HG03066 (cell line): ENCODE measurements around the gene COX7A2L.
A peak's percentile ranks its signal among the peaks of the same experiment; 100 is the strongest.
"Not testable (repeated sequence)": the region's sequence is repeated elsewhere in the genome, so short reads cannot be mapped to it uniquely, and the experiment has no call there.

Source experiments
- ATAC-seq: cut with Tn5 transposase; IDR thresholded peaks from one replicate; pipeline ENCODE4 v1.9.1; 2021; ENCODE audit warnings: low read depth; ENCODE audit not compliant: unreplicated experiment

COX7A2L gene

GRCh38 chr2:42360890-42361727 lies at the start of gene COX7A2L:
TSS of gene COX7A2L (minus strand) at chr2:42361217. CDS start at chr2:42361161, 56 bp downstream.
- ATAC-seq, result peak; percentile 83

- ATAC-seq, result no peak
These were observed 47.0 kb upstream of the COX7A2L start for GRCh38 chr2:42408009-42408408.

- no peak for ATAC-seq
These were observed 46.5 kb upstream of the COX7A2L start for GRCh38 chr2:42407476-42407875.

GRCh38 chr2:42404676-42405075 lies 43.7 kb upstream of the COX7A2L start:
- no peak for ATAC-seq

- no peak for ATAC-seq
These were observed 40.8 kb upstream of the COX7A2L start for GRCh38 chr2:42401773-42402172.

- not testable (repeated sequence) for ATAC-seq
These were observed 37.0 kb upstream of the COX7A2L start for GRCh38 chr2:42398052-42398451.

DNA sequence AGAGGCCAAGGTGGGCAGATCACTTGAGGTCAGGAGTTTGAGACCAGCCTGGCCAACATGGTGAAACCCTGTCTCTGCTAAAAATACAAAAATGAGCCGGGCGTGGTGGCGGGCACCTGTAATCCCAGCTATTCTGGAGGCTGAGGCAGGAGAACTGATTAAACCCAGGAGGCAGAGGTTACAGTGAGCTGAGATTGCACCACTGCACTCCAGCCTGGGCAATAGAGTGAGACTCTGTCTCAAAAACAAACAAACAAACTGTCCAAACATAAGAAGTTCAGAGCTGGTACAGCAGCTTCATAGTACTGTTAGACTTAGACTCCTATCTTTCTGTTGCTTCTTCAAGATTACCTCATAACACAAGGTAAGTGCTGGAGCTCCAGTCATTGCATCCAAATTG lies 32.3 kb upstream of the COX7A2L start:
- not testable (repeated sequence) for ATAC-seq

DNA sequence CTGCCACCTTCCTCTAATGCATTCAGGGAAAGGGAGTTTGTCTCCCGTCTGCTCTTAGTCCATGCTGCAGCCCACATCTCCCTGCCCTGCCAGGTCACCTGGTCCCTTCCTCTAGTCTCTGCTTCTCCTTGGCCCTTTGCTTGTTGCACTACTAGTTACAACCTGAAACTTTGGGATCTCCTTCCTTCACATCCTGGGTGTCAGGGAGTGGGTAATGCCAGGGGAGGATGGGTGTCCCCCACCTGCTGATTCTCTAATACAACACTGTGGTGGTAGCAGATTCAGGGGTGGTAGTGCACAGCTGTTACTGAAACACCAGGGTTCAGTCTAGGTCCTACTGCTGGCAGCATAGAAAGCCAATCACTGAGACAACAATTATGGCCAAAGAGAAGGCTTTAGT lies 31.2 kb upstream of the COX7A2L start:
- no peak for ATAC-seq

GRCh38 chr2:42390401-42390969 lies 29.5 kb upstream of the COX7A2L start:
- no peak for ATAC-seq

- ATAC-seq, result no peak
These were observed 25.7 kb upstream of the COX7A2L start for GRCh38 chr2:42386682-42387081.

- no peak for ATAC-seq
These were observed 24.2 kb upstream of the COX7A2L start for GRCh38 chr2:42385225-42385624.

DNA sequence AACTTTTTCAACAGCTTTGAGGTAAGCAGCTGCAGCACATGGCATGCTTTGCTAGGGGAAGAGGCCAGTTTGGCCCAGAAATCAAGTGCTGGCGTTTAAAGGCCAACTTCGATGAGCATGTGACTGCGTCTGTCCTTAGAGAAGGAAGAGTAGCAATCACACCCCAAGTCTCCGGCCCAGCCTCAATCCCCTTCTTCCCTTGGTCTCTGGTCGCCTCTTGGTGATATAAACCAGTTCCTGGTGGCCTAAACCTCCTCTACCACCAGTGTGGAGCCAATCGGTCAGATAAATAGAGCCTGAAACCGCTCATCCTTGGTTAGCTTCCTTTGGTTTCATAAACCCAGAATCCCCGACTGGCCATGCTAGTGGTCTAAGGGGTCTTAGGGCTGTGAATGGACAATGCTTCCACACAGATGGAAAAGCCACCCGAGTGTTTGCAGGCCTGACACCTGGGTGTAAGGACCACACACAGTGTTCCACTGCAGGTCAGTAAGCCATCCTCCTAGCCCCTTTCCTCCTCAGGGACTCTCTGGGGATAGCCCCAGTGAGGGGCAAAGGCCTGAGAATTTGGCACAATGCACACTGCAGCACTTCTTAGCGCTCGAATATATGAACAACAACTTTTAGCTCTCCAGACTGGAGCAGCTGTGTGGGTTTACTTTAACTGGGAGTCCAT lies 23.0 kb upstream of the COX7A2L start:
- no peak for ATAC-seq

DNA sequence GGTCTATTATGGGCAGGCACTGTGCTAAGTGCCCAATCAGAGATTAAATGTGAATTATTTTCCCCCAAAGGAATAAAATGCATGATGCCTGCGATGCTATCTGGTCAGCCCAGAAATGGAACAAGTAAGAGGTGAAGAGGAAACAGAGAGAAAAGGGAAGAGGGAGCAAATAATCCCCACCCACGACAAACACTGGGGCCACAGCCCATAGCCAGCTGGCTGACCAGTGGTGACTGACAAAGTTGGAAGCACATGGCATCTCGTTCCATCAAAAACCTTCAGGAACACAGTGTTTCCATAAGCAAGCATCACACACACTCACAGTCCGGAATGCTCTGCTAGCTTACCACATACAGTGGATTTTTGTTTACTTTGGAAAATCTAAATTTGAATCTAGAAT lies 21.1 kb upstream of the COX7A2L start:
- ATAC-seq, result no peak

- not testable (repeated sequence) for ATAC-seq
These were observed 19.0 kb upstream of the COX7A2L start for GRCh38 chr2:42380026-42380425.

GRCh38 chr2:42378415-42378814 lies 17.4 kb upstream of the COX7A2L start:
- no peak for ATAC-seq

GRCh38 chr2:42376758-42377157 lies 15.7 kb upstream of the COX7A2L start:
- ATAC-seq, result no peak

- no peak for ATAC-seq
These were observed 11.6 kb upstream of the COX7A2L start for GRCh38 chr2:42372474-42373200.

DNA sequence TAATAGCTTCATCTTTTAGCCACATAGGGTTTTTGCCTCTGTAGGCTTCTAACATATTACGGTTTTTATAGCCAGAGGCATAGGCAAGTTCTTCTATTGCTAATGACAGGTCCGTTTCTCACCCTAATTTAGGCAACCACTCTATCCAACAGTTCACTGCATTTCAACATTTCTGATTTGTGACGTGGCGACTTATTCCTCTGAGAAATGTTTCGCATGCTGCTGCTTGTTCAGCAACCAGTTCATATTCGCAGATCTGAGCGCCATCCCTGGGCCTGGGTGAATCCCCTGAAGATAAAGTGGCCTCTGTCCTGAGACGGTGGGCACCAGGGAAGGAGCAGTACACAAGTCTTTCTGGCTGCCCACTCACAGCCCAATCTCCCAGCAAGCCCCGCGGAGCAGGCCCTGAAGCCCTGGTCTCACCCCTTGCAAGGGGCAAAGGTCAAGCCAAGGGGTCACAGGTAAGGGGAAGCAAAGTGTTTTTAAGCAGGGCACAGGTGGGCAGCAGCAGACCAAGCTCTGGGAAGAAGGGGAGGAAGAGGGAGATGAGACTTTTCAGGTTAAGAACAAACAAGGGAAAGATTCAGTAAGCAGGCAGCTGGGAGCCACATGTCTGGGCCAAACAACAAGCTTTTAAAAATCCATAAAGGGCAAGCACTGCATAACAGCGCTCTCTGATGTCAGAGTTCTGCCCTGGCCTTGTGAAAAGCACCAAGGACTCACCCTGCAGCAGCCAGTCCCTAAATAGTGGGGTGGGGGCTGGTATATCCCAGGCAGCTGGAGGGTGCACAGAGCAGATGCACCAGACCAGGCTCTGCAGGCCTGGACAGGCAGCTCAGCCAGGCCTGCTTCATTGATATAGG lies 10.8 kb upstream of the COX7A2L start:
- no peak for ATAC-seq

GRCh38 chr2:42369532-42370229 lies 8.7 kb upstream of the COX7A2L start:
- ATAC-seq, result no peak
